Amniotic stem cell (primary cell): Measurements from ENCODE around the gene RASA1.
"Not testable (repeated sequence)": the region's sequence is repeated elsewhere in the genome, so short reads cannot be mapped to it uniquely, and the experiment has no call there.

ENCODE experiments used
- DNase-seq: peaks from one replicate; lab custom pipeline; 2025; lab: John Stamatoyannopoulos, UW

RASA1 gene

DNA sequence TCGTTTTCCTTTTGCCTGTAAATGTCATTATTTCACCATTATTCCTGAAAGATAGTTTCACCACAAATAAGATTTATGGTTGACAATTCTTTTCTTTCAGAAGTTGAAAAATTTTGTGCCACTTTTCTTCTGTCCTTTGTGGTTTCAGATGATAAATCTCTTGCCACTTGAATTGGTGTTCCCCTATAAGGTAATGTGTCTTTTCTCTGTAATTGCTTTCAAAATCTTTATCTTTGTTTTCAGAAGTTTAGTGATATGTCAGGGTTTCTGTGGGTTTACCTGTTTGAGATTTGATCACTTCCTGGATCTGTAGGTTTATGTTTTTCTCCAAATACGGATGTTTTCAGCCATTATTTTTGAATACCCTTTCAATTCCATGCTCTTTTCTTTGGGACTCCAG is 14.6 kb downstream of the RASA1 start:
- no peak for DNase-seq

DNA sequence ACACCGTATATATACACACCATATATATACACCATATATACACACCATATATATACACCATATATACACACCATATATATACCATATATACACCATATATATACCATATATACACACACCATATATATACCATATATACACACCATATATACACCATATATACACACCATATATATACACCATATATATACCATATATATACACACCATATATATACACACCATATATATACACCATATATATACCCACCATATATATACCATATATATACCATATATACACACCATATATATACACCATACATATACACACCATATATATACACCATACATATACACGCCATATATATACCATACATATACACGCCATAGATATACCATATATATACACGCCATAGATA is 19.6 kb downstream of the RASA1 start:
- not testable (repeated sequence) for DNase-seq

- DNase-seq = no peak
These were observed 31.1 kb downstream of the RASA1 start for GRCh38 chr5:87298692-87299362.

DNA sequence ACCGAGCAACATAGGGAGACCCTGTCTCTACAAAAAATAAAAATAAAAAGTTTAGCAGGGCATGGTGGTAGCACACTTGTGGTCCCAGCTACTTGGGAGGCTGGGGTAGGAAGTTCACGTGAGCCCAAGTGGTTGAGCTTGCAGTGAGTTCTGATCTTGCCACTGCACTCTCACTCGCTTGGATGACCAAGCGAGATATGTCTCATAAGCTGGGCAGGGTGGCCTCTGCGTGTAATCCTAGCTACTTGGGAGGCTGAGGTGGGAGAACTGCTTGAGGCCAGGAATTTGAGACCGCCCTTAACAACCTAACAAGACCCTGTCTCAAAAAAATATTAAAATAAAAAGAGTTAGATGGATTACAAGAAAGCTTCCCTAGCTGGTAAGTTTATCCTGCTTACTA is 32.5 kb downstream of the RASA1 start:
- DNase-seq = no peak

- DNase-seq = peak; percentile 92
These were observed 33.1 kb downstream of the RASA1 start for GRCh38 chr5:87300744-87301143.

DNA sequence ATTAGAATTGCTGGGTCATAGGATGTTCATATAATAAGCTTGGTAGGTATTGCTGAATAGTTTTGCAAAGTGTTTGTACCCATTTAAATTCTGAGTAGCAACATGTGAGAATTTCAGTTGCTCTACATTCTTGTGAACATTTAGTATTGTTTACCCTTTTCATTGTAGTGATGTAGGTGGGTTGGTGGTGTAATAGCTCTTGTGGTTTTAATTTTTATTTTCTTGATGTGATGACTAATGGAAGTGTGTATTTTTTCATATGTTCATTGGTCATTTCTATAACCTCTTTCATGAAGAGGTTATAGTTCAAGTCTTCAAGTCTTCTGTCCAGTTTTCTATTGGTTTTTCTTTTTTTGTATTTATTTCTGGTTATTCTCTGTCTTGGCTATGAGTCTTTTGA is 34.4 kb downstream of the RASA1 start:
- no peak for DNase-seq

- DNase-seq = no peak
These were observed 35.6 kb downstream of the RASA1 start for GRCh38 chr5:87303324-87303723.

DNA sequence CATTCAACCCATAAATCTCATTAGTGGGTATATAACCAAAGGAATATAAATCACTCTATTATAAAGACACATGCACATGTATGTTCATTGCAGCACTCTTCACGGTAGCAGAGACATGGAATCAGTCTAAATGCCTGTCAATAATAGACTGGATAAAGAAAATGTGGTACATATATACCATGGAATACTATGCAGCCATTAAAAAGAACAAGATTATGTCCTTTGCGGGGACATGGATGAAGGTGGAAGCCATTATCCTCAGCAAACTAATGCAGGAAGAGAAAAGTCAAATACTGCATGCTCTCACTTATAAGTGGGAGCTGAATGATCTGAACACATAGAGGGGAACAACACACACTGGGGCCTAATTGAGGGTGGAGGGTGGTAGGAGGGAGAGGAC is 38.4 kb downstream of the RASA1 start:
- not testable (repeated sequence) for DNase-seq

DNA sequence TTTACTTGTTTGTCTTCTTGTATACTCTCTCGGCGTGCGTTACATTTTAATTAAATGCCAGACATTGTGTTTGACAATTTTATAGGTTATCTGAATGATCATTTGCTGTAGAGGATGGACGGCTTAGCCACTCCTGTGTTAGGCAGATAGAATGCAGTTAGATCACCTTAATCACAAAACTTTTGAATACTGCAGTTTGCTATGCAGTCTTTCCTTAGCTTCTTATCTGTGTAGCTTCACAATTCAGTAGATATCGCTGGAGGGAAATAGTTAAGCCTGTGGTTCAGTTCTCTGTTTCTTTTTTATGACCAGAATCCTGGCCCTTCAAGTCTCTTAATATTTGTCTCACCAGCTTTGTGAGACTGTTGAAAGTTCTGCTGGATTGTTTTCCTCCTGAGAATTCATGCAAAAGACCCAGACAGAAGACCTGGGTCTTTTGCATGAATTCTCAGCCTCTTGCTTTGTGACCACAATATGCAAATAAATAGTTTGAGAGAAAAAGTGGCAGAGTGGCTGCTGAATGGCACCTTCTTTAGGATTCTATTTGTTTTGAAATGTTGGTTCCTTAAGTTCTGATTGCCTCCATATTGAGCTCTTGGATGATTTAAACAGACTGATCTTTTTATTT is 40.2 kb downstream of the RASA1 start:
- no peak for DNase-seq

DNA sequence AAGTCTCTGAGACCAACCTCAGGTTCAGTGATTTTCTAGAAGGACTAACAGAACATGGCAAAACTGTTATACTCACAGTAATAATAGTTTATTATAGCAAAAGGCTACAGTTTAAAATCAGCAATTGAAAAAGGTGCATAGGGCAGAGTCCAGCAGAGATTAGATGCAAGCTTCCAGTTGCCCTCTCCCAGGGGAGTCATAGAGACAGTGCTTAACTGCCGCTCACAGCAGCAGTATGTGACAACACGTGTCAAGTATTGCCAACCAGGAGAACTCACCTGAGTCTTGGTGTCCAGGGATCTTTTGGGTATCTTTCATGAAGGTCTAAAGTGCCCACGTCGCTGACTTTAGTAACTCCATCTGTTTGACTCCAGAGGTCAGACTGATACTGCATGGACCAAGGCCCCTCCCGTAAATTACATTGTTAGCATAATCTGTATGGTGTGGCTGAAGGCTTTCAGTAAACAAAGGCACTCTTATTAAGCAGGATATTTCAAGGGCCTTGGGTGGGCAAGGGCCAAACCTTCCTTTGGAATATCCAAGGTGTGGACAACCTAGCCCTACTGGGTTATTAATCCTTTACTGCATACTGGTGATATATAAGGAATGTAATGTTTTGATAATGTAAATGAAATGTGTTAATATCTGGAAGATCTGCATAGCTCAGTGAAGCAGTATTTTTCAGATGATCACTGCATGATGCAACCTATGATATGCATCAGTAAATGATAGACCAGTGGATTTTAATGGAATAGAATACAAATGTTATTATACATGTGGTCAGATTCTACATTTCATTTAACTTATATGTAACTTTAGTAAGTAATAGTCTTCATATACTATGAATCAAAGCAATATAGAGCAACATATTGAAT is 44.0 kb downstream of the RASA1 start:
- DNase-seq = no peak

GRCh38 chr5:87313216-87313615 is 45.5 kb downstream of the RASA1 start:
- no peak for DNase-seq

DNA sequence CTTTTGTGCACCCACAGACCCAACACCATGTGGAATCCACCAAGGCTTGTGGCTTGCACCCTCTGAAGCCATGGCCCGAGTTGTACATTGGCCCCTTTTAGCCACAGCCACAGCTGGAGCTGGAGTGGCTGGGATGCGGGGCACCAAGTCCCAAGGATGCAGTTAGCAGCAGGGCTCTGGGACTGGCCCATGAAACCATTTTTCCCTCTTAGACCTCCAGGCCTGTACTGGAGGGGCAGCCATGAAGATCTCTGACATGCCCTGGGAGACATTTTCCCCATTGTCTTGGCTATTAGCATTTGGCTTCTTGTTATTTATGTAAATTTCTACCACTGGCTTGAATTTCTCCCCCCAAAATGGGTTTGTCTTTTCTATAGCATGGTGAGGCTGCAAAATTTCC is 51.8 kb downstream of the RASA1 start:
- no peak for DNase-seq

DNA sequence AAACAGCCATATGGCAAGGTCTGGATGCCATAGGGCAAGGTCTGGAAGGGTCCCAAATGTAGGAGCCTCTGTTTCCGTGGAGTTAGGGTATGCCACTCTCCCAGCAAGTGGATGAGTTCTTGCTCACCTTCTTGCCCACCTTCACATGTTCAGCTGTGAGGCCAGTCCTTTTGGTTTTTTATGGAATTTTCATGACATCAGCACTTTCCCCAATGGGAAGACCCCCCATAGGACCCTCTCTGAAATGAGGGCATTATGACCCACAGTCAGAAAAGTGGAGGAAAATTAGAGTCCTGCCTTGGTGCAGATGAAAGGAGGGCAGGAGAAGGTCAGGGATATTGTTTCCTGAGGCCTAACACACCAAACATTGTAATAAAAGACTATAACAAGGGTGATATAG is 53.9 kb downstream of the RASA1 start:
- DNase-seq = no peak

DNA sequence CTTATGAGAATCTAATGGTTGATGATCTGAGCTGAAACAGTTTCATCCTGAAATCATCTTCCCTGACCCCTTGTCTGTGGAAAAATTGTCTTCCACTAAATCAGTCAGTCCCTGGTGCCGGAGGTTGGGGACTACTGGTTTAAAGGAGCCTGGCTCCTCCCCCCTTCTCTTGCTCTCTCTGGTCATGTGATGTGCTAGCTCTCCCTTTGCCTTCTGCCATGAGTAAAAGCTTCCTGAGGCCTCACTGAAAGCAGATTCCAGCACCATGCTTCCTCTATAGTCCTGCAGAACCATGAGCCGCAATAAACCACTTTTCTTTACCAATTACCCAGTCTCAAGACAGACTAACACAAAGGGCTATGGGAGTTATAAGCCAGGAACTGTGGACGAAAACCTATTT is 54.7 kb downstream of the RASA1 start:
- no peak for DNase-seq

DNA sequence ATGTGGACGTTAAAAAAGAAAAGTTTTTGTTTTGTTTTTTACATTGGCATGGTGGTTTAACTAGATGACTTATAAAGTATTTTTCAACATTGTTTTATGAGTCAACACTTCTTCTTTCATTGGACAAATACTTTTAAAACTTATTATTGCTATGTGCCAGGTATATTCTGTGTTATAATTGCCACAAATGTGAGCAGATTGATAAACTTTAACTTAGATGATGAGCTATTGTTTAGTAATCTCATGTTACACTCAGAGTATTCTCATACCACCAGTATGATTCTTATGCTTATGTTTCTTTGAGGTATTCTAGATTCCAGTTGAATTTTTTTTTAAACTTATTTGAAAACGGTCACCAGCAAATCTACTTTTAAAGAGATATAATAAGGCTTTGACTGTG is 60.3 kb downstream of the RASA1 start:
- no peak for DNase-seq

- no peak for DNase-seq
These were observed 61.4 kb downstream of the RASA1 start for GRCh38 chr5:87329114-87329513.

- no peak for DNase-seq
These were observed 72.3 kb downstream of the RASA1 start for GRCh38 chr5:87339986-87340385.

GRCh38 chr5:87340716-87341115 is 73.0 kb downstream of the RASA1 start:
- no peak for DNase-seq

- no peak for DNase-seq
These were observed 79.6 kb downstream of the RASA1 start for GRCh38 chr5:87347272-87347671.

DNA sequence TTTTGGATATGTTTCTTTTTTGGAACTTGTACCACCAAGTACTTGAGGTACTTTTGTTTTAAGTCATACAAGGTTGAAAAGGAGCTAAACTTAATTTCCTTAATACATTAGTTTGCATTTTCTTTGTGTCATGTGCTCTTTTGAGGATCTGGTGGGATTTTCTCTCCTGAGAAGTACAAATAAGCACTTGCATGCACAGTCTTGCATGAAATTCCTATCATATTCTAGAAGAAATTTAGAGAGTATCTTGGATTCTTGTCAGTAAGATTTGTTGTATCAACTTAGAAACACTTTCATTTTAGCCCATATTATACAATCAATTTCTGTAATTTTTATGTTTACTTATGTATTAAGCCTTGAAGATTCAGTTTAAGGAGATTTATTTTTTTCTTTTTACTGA is 80.2 kb downstream of the RASA1 start:
- DNase-seq = no peak

DNA sequence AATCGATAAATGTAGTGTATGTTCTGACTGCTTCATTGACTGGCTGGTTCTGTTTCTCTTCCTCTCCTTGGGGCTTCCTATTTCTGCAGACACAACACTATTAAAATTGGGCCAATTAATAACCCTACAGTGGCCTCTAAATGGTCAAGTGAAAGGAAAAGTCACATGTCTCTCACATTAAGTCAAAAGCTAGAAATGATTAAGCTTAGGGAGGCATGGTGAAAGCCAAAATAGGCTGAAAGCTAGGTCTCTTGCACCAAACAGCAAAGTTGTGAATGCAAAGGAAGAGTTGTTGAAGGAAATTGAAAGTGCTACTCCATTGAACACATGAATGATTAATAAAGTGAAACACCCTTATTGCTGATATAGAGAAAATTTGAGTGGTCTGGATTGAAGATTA is 86.8 kb downstream of the RASA1 start:
- DNase-seq = no peak

DNA sequence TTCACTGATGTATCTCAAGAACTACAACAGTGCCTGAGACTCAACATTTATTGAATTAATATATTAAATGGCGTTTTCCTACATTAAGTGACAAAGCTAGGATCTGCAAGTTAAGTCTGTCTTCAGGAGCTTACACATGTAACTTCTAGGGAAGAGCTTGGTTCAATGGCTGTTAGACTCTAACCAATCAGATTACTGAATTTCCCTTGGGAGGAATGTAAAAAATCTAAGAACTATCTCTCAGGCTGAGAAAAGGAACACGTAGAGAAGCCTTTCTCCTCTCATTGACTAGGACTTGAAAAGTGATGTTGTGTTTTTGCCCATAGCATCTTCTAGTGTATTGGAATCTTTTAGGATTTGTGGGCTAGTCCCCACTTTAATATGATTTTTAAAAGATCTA is 91.4 kb downstream of the RASA1 start:
- DNase-seq = no peak

DNA sequence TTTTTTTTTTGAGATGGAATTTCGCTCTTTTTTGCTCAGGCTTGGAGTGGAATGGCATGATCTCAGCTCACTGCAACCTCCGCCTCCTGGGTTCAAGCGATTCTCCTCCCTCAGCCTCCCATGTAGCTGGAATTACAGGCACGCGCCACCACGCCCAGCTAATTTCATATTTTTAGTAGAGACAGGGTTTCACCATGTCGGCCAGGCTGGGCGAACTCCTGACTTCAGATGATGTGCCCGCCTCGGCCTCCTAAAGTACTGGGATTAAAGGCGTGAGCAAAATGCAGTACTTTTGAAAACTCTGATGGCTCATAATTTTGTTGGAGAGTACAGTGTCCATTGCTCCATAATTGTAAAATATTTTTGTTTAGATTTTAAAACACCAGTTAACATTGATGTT is 92.4 kb downstream of the RASA1 start:
- no peak for DNase-seq
